IMR-90 (cell line): ENCODE measurements around the gene MED12L. TPM values are rescaled to one million over a fixed set of nuclear protein-coding genes. Genes with fewer than 3 reads are reported as not detected.

Experiments used
- ATAC-seq: fragments of 200-7000 bp; cut with Tn5 transposase; 2 replicates; pipeline ENCODE4 v1.9.1; 2020; ENCODE audit warnings: low read depth, mild to moderate bottlenecking, moderate library complexity
- BruUV-seq: library from RNA; stranded (reverse); fragments of 400-500 nt; replicated peaks from 2 replicates; lab custom pipeline; 2021; lab: Mats Ljungman, UMichigan
- CTCF ChIA-PET: fragments of 300-600 bp; formaldehyde crosslinking; extraction: SDS; loops from one replicate; lab custom pipeline; 2021; ENCODE audit warnings: antibody characterized with exemption; lab: Yijun Ruan, JAX
- POLR2A ChIA-PET: fragments of 300-600 bp; sonication (Branson Sonifier 250); formaldehyde crosslinking; loops from one replicate; lab custom pipeline; 2022; ENCODE audit warnings: antibody characterized with exemption; ENCODE audit not compliant: unreplicated experiment; lab: Charles Lee
- DNase-seq: peaks from one replicate; pipeline ENCODE4 v3.0.0; 2013
- H2AFZ ChIP-seq: replicated peaks from 2 replicates; pipeline ENCODE3; 2013; ENCODE audit warnings: low read length, mild to moderate bottlenecking; ENCODE audit not compliant: poor library complexity
- H2AK5ac ChIP-seq: 2 replicates; pipeline ENCODE4 v1.6.1; 2013; ENCODE audit warnings: low read depth, low read length, inconsistent platforms
- H2AK9ac ChIP-seq: replicated peaks from 2 replicates; pipeline ENCODE3; 2013; ENCODE audit warnings: mild to moderate bottlenecking, low read depth, low read length, moderate library complexity; ENCODE audit not compliant: poor library complexity
- H2BK120ac ChIP-seq: 2 replicates; pipeline ENCODE4 v1.6.1; 2013; ENCODE audit warnings: low read depth, low read length, inconsistent platforms
- H2BK15ac ChIP-seq: 3 replicates; pipeline ENCODE4 v1.6.1; 2013; ENCODE audit warnings: low read depth, low read length, inconsistent platforms
- H2BK20ac ChIP-seq: 2 replicates; pipeline ENCODE4 v1.6.1; 2013; ENCODE audit warnings: low read depth, mild to moderate bottlenecking, inconsistent platforms, low read length, moderate library complexity
- H2BK5ac ChIP-seq: 2 replicates; pipeline ENCODE4 v1.6.1; 2013; ENCODE audit warnings: mild to moderate bottlenecking, low read depth, low read length, inconsistent platforms; ENCODE audit not compliant: poor library complexity, severe bottlenecking
- H3K14ac ChIP-seq: replicated peaks from 2 replicates; pipeline ENCODE4 v1.6.1; 2013; ENCODE audit warnings: low read depth, low read length, inconsistent platforms
- H3K18ac ChIP-seq: 2 replicates; pipeline ENCODE4 v1.6.1; 2013; ENCODE audit warnings: low read depth, low read length, control low read depth
- H3K23ac ChIP-seq: 2 replicates; pipeline ENCODE4 v1.6.1; 2013; ENCODE audit warnings: low read depth, low read length, inconsistent platforms
- H3K27ac ChIP-seq: 2 replicates; pipeline ENCODE4 v1.5.1; 2013; ENCODE audit warnings: mild to moderate bottlenecking, control low read depth, low read length; ENCODE audit not compliant: insufficient read depth
- H3K27me3 ChIP-seq: 2 replicates; pipeline ENCODE4 v1.6.1; 2013; ENCODE audit warnings: low read length; ENCODE audit not compliant: control insufficient read depth, insufficient read depth
- H3K36me3 ChIP-seq: 2 replicates; pipeline ENCODE4 v1.6.1; 2013; ENCODE audit warnings: low read length, mixed read lengths; ENCODE audit not compliant: control insufficient read depth, insufficient read depth
- H3K4ac ChIP-seq: 2 replicates; pipeline ENCODE4 v1.6.1; 2013; ENCODE audit warnings: low read depth, low read length, inconsistent platforms
- H3K4me1 ChIP-seq: 2 replicates; pipeline ENCODE4 v1.6.1; 2013; ENCODE audit warnings: low read length, mixed read lengths; ENCODE audit not compliant: control insufficient read depth, insufficient read depth
- H3K4me2 ChIP-seq: 2 replicates; pipeline ENCODE4 v1.6.1; 2013; ENCODE audit warnings: low read depth, mild to moderate bottlenecking, control low read depth, low read length, moderate library complexity
- H3K4me3 ChIP-seq: 2 replicates; pipeline ENCODE4 v1.5.1; 2013; ENCODE audit warnings: low read depth, mild to moderate bottlenecking, control low read depth, low read length, moderate library complexity; ENCODE audit not compliant: insufficient read depth
- H3K56ac ChIP-seq: 2 replicates; pipeline ENCODE4 v1.6.1; 2013; ENCODE audit warnings: low read length, inconsistent platforms; ENCODE audit not compliant: insufficient read depth; ENCODE audit errors: extremely low read depth
- H3K79me1 ChIP-seq, 2 experiments: 2 replicates each; pipeline ENCODE4 v1.6.1; 2013; ENCODE audit warnings: low read length in 2 of 2, inconsistent platforms in 1 of 2, low read depth in 1 of 2
- H3K9ac ChIP-seq: 2 replicates; pipeline ENCODE4 v1.6.1; 2013; ENCODE audit warnings: low read depth, low read length, control low read depth
- H3K9me1 ChIP-seq: 2 replicates; pipeline ENCODE4 v1.6.1; 2013; ENCODE audit warnings: low read length, inconsistent platforms; ENCODE audit not compliant: insufficient read depth
- H3K9me3 ChIP-seq: 2 replicates; pipeline ENCODE4 v1.6.1; 2013; ENCODE audit warnings: low read length; ENCODE audit not compliant: control insufficient read depth, insufficient read depth
- H4K20me1 ChIP-seq: 2 replicates; pipeline ENCODE4 v1.6.1; 2013; ENCODE audit warnings: low read length, inconsistent platforms; ENCODE audit not compliant: insufficient read depth
- H4K5ac ChIP-seq: 2 replicates; pipeline ENCODE4 v1.6.1; 2013; ENCODE audit warnings: mild to moderate bottlenecking, low read depth, low read length, control low read depth
- H4K8ac ChIP-seq, 2 experiments: 2 replicates each; pipeline ENCODE4 v1.6.1; 2013; ENCODE audit warnings: low read depth in 2 of 2, low read length in 2 of 2, control low read depth in 1 of 2, inconsistent platforms in 1 of 2
- H4K91ac ChIP-seq: 2 replicates; pipeline ENCODE4 v1.6.1; 2013; ENCODE audit warnings: low read depth, low read length, inconsistent platforms; ENCODE audit not compliant: insufficient read depth
- BHLHE40 ChIP-seq: fragments of 150-350 bp; IDR thresholded peaks from 2 replicates; pipeline ENCODE4 v1.6.1; 2016; ENCODE audit warnings: mild to moderate bottlenecking, low read depth, low read length
- FOS ChIP-seq: fragments of 150-350 bp; IDR thresholded peaks from 2 replicates; pipeline ENCODE4 v1.6.1; 2016; ENCODE audit warnings: low read depth, low read length
- MXI1 ChIP-seq: IDR thresholded peaks from 2 replicates; pipeline ENCODE4 v1.6.1; 2012; ENCODE audit warnings: low read depth, mild to moderate bottlenecking, low read length, moderate library complexity, borderline replicate concordance
- POLR2A ChIP-seq: IDR thresholded peaks from 2 replicates; pipeline ENCODE4 v1.6.1; 2012; ENCODE audit warnings: mild to moderate bottlenecking, low read depth, low read length
- RAD21 ChIP-seq: IDR thresholded peaks from 2 replicates; pipeline ENCODE4 v1.6.1; 2012; ENCODE audit warnings: low read length, improper control_type of control experiment
- RFX5 ChIP-seq: IDR thresholded peaks from 2 replicates; pipeline ENCODE4 v1.8.0; 2012; ENCODE audit warnings: low read depth, mild to moderate bottlenecking, low read length, moderate library complexity
- SMC3 ChIP-seq: fragments of 150-350 bp; IDR thresholded peaks from 2 replicates; pipeline ENCODE4 v1.6.1; 2016; ENCODE audit warnings: low read depth, mild to moderate bottlenecking, antibody characterized with exemption, low read length, moderate library complexity
- WGBS, 2 experiments: methylation state at CpG; one replicate each; pipeline versions ENCODE4 v1.1.5 to v1.1.7; 2013; ENCODE audit warnings: missing lambda C conversion rate in 2 of 2; ENCODE audit not compliant: insufficient read length in 1 of 2; ENCODE audit errors: extremely low coverage in 2 of 2; 5-methylcytosine and 5-hydroxymethylcytosine counted together
- dilution Hi-C: fragments of 300-500 bp; cut with HindIII; formaldehyde crosslinking; loops from one replicate; pipeline ENCODE4 v1.14.3; 2018; ENCODE audit warnings: low sequenced_read_pairs; ENCODE audit not compliant: unreplicated experiment
- in situ Hi-C: fragments of 300-500 bp; cut with MboI; formaldehyde crosslinking; loops from 3 replicates; pipeline ENCODE4 v1.14.3; 2019; ENCODE audit warnings: low sequenced_read_pairs, inconsistent platforms, mixed read lengths
- intact Hi-C: fragments of 100-400 bp; cut with micrococcal nuclease; formaldehyde crosslinking; loops from 2 replicates; pipeline ENCODE4 v1.10.0; 2022
- polyA plus RNA-seq, 3 experiments: library from polyadenylated mRNA; depleted of rRNA; stranded (reverse); fragments of >200 nt; gene quantifications; 2 replicates each; pipeline ENCODE4 v1.2.3, GENCODE V29; 2012; ENCODE audit warnings: low replicate concordance in 1 of 3
- total RNA-seq: library from RNA; depleted of rRNA; stranded (reverse); fragments of >200 nt; gene quantifications from 2 replicates; pipeline ENCODE4 v1.2.3, GENCODE V29; 2012

The MED12L gene
- total and polyA plus RNA-seq, 2 of the 4 experiments (the other 2 are of a cell fraction) = 0.05 to 0.18 TPM

DNA sequence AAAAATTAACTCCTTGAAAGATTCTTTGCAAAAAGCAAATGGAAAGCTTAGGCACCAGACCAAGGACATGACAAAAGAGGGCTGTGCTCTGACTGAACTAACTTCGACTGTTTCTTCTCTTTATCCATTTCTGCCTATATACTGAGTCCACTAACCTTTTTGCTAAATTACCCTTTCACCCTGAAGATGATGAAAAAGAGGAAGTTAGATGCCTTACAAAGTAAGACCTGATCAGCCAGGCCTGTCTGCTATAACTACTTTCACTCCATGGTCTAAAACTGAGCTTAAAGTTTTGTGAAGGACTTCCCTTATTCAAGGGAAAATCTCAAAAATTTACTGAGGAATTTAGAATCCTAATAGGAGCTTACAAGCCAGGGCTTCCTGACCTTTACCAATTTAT is 381.6 kb downstream of the MED12L start:
- H3K36me3 ChIP-seq = no peaks in the 10 kb centered on the region
- intact Hi-C loops (loop anchor here (10.0 kb wide), 1 partner anchor 172 kb away; no protein-coding TSS in a partner anchor), dilution Hi-C loops (no loop called here), in situ Hi-C loops (no loop called here)
- H3K4me1 ChIP-seq = no peaks in the 10 kb centered on the region
- no peaks in the 10 kb centered on the region for H3K9me3 ChIP-seq
- H3K79me1 ChIP-seq = no peaks in the 10 kb centered on the region
- H4K91ac ChIP-seq = no peak overlapping the region
- H2BK5ac ChIP-seq = no peak overlapping the region
- no peak overlapping the region for H4K5ac ChIP-seq
- no peak overlapping the region for H3K4ac ChIP-seq
- ChIA-PET POLR2A (no interaction called here), CTCF (interaction anchor here (1.9 kb wide), 1 partner anchor 11 kb away, joined by 4 read pairs; no protein-coding TSS in a partner anchor)
- no peak for ATAC-seq
- H2BK15ac ChIP-seq = no peak overlapping the region
- no peaks in the 10 kb centered on the region for H3K9me1 ChIP-seq
- no peak overlapping the region for H4K8ac ChIP-seq
- no peak overlapping the region for H2AK9ac ChIP-seq
- H3K27ac ChIP-seq = no peak overlapping the region
- TF ChIP-seq RAD21 = no peak
- no peak for TF ChIP-seq RFX5
- TF ChIP-seq SMC3 = no peak
- TF ChIP-seq MXI1 = no peak
- no peak for TF ChIP-seq BHLHE40
- TF ChIP-seq FOS = no peak
- TF ChIP-seq POLR2A = no peak
- H3K27me3 ChIP-seq = peaks cover 7% of the 10 kb centered on the region
- H3K4me3 ChIP-seq = no peak overlapping the region
- H3K18ac ChIP-seq = no peak overlapping the region
- H2BK20ac ChIP-seq = no peak overlapping the region
- H3K9ac ChIP-seq = no peak overlapping the region
- no peak for DNase-seq
- no peak overlapping the region for H3K23ac ChIP-seq
- no TSS peak for BruUV-seq
- H2BK120ac ChIP-seq = no peak overlapping the region
- no peak overlapping the region for H3K14ac ChIP-seq
- H3K56ac ChIP-seq = no peak overlapping the region
- no peaks in the 10 kb centered on the region for H4K20me1 ChIP-seq
- WGBS, 2 experiments = no CpG with 5 or more reads among the region's 1 CpG
- no peak overlapping the region for H3K4me2 ChIP-seq
- H2AFZ ChIP-seq = no peak overlapping the region
- H2AK5ac ChIP-seq = no peak overlapping the region
